Esophagus muscularis mucosa (tissue), 3 donors: ENCODE data around the gene BAZ2A.

Experiments used
- CTCF ChIP-seq, 3 experiments: fragments of 200-600 bp in 2 of 3; fragments of 450-650 bp in 1 of 3; sonication (generic) in 2 of 3; IDR thresholded peaks; one replicate each; pipeline ENCODE4 v1.5.1; 2017 to 2019; ENCODE audit warnings: antibody characterized with exemption in 3 of 3, mild to moderate bottlenecking in 2 of 3, moderate library complexity in 1 of 3
- POLR2A ChIP-seq: fragments of 450-650 bp; IDR thresholded peaks from one replicate; pipeline ENCODE4 v1.6.1; 2017; ENCODE audit warnings: antibody characterized with exemption, moderate library complexity, mild to moderate bottlenecking, low read depth

- TF ChIP-seq CTCF (IDR thresholded peaks at IDR 0.05) (no peak), POLR2A (no peak)
Observed at GRCh38 chr12:56629459-56630179, 507 bp downstream of the BAZ2A start.
